Measurements from ENCODE around the gene TNRC6C.
"Not testable (repeated sequence)": the region's sequence is repeated elsewhere in the genome, so short reads cannot be mapped to it uniquely, and the experiment has no call there.

Gene TNRC6C

GRCh38 chr17:78111727-78112517 is 153.4 kb downstream of the TNRC6C start:
- H3K27me3 Mint-ChIP-seq (ENCODE audit: low read depth) = no peaks in the 10 kb centered on the region
- H3K4me3 Mint-ChIP-seq = no peak overlapping the region
- no peak for TF ChIP-seq CTCF (IDR thresholded peaks at IDR 0.05; ENCODE audit: unreplicated experiment in 3 of 3)

GRCh38 chr17:78112518-78113471 is 154.3 kb downstream of the TNRC6C start:
- Mint-ChIP-seq H3K9me3 (no peaks in the 10 kb centered on the region), H3K27ac (peak overlapping the region in 1 of 3 experiments; percentile 42), H3K4me1 (peaks cover 3% of the 10 kb centered on the region), H3K36me3 (ENCODE audit: low read depth) (peaks cover 19% of the 10 kb centered on the region), H3K27me3 (ENCODE audit: low read depth) (no peaks in the 10 kb centered on the region), H3K4me3 (no peak overlapping the region)
- peak; percentile 97 to 99 (median 99) for TF ChIP-seq CTCF (IDR thresholded peaks at IDR 0.05; ENCODE audit: unreplicated experiment in 3 of 3)

More at GRCh38 chr17:78111727-78112517, 153.4 kb downstream of the TNRC6C start:
- Mint-ChIP-seq H3K9me3 (no peaks in the 10 kb centered on the region), H3K4me1 (peaks cover 3% of the 10 kb centered on the region), H3K27ac (no peak overlapping the region), H3K36me3 (ENCODE audit: low read depth) (peaks cover 28% of the 10 kb centered on the region)

GRCh38 chr17:78113804-78114785 is 155.6 kb downstream of the TNRC6C start:
- TF ChIP-seq CTCF (IDR thresholded peaks at IDR 0.05; ENCODE audit: unreplicated experiment in 3 of 3) = no peak
- Mint-ChIP-seq H3K4me1 (peaks cover 3% of the 10 kb centered on the region), H3K27me3 (ENCODE audit: low read depth) (no peaks in the 10 kb centered on the region), H3K9me3 (no peaks in the 10 kb centered on the region), H3K4me3 (no peak overlapping the region), H3K27ac (peak overlapping the region in 1 of 3 experiments; percentile 42), H3K36me3 (ENCODE audit: low read depth) (peaks cover 14% of the 10 kb centered on the region)

GRCh38 chr17:78114831-78115723 is 156.6 kb downstream of the TNRC6C start:
- no peak for TF ChIP-seq CTCF (IDR thresholded peaks at IDR 0.05; ENCODE audit: unreplicated experiment in 3 of 3)
- Mint-ChIP-seq H3K27ac (no peak overlapping the region), H3K4me3 (no peak overlapping the region), H3K27me3 (ENCODE audit: low read depth) (no peaks in the 10 kb centered on the region), H3K9me3 (no peaks in the 10 kb centered on the region), H3K36me3 (ENCODE audit: low read depth) (peaks cover 12% of the 10 kb centered on the region), H3K4me1 (peaks cover 3% of the 10 kb centered on the region)

GRCh38 chr17:78115803-78116202 is 157.3 kb downstream of the TNRC6C start:
- not testable (repeated sequence) for H3K36me3 Mint-ChIP-seq (ENCODE audit: low read depth); H3K27me3 Mint-ChIP-seq (ENCODE audit: low read depth); H3K4me3 Mint-ChIP-seq; H3K9me3 Mint-ChIP-seq; H3K4me1 Mint-ChIP-seq; H3K27ac Mint-ChIP-seq

Data from nephron (organoid).